PC-3 (cell line): ENCODE data around the gene GPR84. TPM values are rescaled to one million over a fixed set of nuclear protein-coding genes. Genes with fewer than 3 reads are reported as not detected.

ENCODE experiments used
- ATAC-seq: fragments of 200-7000 bp; cut with Tn5 transposase; 2 replicates; pipeline ENCODE4 v1.9.1; 2020; ENCODE audit warnings: mild to moderate bottlenecking, moderate library complexity
- BruUV-seq: library from RNA; stranded (reverse); fragments of 400-500 nt; replicated peaks from 2 replicates; lab custom pipeline; 2021; lab: Mats Ljungman, UMichigan
- CTCF ChIA-PET: fragments of 300-600 bp; sonication (Branson Sonifier 250); formaldehyde crosslinking; loops from one replicate; lab custom pipeline; 2022; ENCODE audit warnings: antibody characterized with exemption; lab: Charles Lee
- POLR2A ChIA-PET: fragments of 300-600 bp; sonication (Branson Sonifier 250); formaldehyde crosslinking; loops from one replicate; lab custom pipeline; 2022; ENCODE audit warnings: antibody characterized with exemption; ENCODE audit not compliant: unreplicated experiment; lab: Charles Lee
- DNase-seq: peaks from one replicate; pipeline ENCODE4 v3.0.0-alpha.2; 2015
- H2AFZ ChIP-seq: fragments of 300-600 bp; sonication (generic); 2 replicates; pipeline ENCODE4 v1.6.0; 2016; ENCODE audit warnings: antibody characterized with exemption, low read length
- H3F3A ChIP-seq: fragments of 300-600 bp; sonication (generic); one replicate; pipeline ENCODE4 v1.6.0; 2017; ENCODE audit warnings: antibody characterized with exemption, low read length, control low read depth, mild to moderate bottlenecking; ENCODE audit not compliant: unreplicated experiment
- H3K27ac ChIP-seq: fragments of 300-600 bp; sonication (generic); 2 replicates; pipeline ENCODE4 v1.5.1; 2016; ENCODE audit warnings: mild to moderate bottlenecking, low read length
- H3K27me3 ChIP-seq: fragments of 300-600 bp; sonication (generic); 2 replicates; pipeline ENCODE4 v1.6.1; 2016; ENCODE audit warnings: low read length, mixed read lengths
- H3K36me3 ChIP-seq: fragments of 300-600 bp; sonication (generic); 2 replicates; pipeline ENCODE4 v1.6.1; 2016; ENCODE audit warnings: low read depth, mixed run types, low read length, mixed read lengths
- H3K4me1 ChIP-seq: fragments of 300-600 bp; sonication (generic); 2 replicates; pipeline ENCODE4 v1.5.1; 2016; ENCODE audit warnings: low read length; ENCODE audit not compliant: insufficient read depth
- H3K4me2 ChIP-seq: fragments of 300-600 bp; sonication (generic); 2 replicates; pipeline ENCODE4 v1.6.0; 2016; ENCODE audit warnings: low read length
- H3K4me3 ChIP-seq: fragments of 300-600 bp; sonication (generic); 2 replicates; pipeline ENCODE4 v1.5.1; 2016; ENCODE audit warnings: mild to moderate bottlenecking, low read length, mixed read lengths
- H3K79me2 ChIP-seq: fragments of 300-600 bp; sonication (generic); 2 replicates; pipeline ENCODE4 v1.6.1; 2017; ENCODE audit warnings: low read length, mixed read lengths
- H3K9ac ChIP-seq: fragments of 300-600 bp; sonication (generic); 2 replicates; pipeline ENCODE4 v1.6.0; 2016; ENCODE audit warnings: mild to moderate bottlenecking, low read length
- H3K9me2 ChIP-seq: fragments of 300-600 bp; sonication (generic); replicated peaks from 2 replicates; pipeline ENCODE4 v1.6.1; 2016; ENCODE audit warnings: mixed run types, low read length, mixed read lengths
- H3K9me3 ChIP-seq: fragments of 300-600 bp; sonication (generic); 2 replicates; pipeline ENCODE4 v1.6.1; 2016; ENCODE audit warnings: low read length, mixed read lengths
- H4K20me1 ChIP-seq: fragments of 300-600 bp; sonication (generic); 2 replicates; pipeline ENCODE4 v1.6.1; 2016; ENCODE audit warnings: low read length, mixed read lengths
- EZH2 ChIP-seq: fragments of 300-600 bp; sonication (generic); IDR thresholded peaks from one replicate; pipeline ENCODE4 v1.6.1; 2017; ENCODE audit warnings: antibody characterized with exemption, mild to moderate bottlenecking, low read length; ENCODE audit not compliant: unreplicated experiment
- EZH2phosphoT487 ChIP-seq: fragments of 300-600 bp; sonication (generic); IDR thresholded peaks from 2 replicates; pipeline ENCODE4 v1.6.1; 2018; ENCODE audit warnings: mild to moderate bottlenecking, antibody characterized with exemption, low read length, borderline replicate concordance
- intact Hi-C: fragments of 100-400 bp; cut with micrococcal nuclease; formaldehyde crosslinking; loops from 2 replicates; pipeline ENCODE4 v1.9.0; 2023
- total RNA-seq: library from RNA; depleted of rRNA; stranded (reverse); fragments of >200 nt; gene quantifications from 2 replicates; pipeline ENCODE4 v1.2.3, GENCODE V29; 2014
- TF ChIP-seq, protein P1 (sequence below): fragments of 300-600 bp; sonication (generic); conservative IDR thresholded peaks from 2 replicates; pipeline ENCODE4 v1.5.1; 2017; ENCODE audit warnings: antibody characterized with exemption, low read depth, mild to moderate bottlenecking, low read length

GPR84 gene
- total RNA-seq, 1 experiment from 2014 or later = not detected

DNA sequence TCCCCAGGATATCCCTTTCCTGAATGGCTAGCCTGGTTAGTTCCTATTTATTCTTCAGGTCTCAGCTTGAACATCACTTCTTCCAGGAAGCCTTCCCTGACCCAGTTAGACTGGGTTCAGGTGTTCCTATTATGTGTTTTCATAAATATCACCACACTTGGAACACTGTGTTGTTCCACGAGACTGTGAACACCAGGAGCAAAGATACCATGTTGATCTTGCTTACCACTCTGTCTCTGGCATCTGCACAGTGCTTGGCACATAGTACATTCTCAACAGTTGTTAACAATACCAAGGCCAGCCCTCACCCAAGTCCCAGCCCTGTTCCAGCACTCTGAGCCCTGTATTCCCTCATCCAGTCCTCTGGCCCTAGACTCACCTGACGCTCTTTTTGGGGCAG is 33.9 kb upstream of the GPR84 start:
- ChIA-PET POLR2A (interaction anchor here (0.6 kb wide), 1 partner anchor 54 kb away, joined by 6 read pairs; no protein-coding TSS in a partner anchor), CTCF (interaction anchor here (1.5 kb wide), 1 partner anchor 46 kb away, joined by 7 read pairs; no protein-coding TSS in a partner anchor)

DNA sequence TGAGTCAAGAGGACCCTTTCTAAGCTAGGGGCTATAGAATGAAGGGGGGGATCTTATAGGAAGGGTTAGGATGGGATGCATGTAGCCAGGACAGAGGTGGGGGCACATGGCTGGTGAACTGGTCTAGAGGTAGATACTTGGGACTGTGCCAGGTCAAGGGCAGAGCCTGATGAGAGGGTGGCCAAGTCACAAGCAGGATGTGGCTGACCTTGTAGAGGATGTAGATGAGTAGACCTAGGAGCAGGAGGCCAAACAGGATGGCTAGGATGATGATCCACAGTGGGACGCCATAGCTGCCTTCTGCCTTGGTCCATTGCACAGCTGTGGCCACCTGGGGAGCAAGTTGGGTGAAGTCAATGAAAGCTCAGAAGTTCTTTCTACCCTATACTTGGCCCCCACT is 32.9 kb upstream of the GPR84 start:
- CTCF ChIA-PET = no interaction called here
- no peaks in the 10 kb centered on the region for H3K4me1 ChIP-seq
- no peak for TF ChIP-seq EZH2
- TF ChIP-seq EZH2phosphoT487 = no peak
- TF ChIP-seq, protein P1, sequence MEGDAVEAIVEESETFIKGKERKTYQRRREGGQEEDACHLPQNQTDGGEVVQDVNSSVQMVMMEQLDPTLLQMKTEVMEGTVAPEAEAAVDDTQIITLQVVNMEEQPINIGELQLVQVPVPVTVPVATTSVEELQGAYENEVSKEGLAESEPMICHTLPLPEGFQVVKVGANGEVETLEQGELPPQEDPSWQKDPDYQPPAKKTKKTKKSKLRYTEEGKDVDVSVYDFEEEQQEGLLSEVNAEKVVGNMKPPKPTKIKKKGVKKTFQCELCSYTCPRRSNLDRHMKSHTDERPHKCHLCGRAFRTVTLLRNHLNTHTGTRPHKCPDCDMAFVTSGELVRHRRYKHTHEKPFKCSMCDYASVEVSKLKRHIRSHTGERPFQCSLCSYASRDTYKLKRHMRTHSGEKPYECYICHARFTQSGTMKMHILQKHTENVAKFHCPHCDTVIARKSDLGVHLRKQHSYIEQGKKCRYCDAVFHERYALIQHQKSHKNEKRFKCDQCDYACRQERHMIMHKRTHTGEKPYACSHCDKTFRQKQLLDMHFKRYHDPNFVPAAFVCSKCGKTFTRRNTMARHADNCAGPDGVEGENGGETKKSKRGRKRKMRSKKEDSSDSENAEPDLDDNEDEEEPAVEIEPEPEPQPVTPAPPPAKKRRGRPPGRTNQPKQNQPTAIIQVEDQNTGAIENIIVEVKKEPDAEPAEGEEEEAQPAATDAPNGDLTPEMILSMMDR = no peak
- no peak overlapping the region for H3K9ac ChIP-seq
- H2AFZ ChIP-seq = no peak overlapping the region
- no peaks in the 10 kb centered on the region for H3K27me3 ChIP-seq
- no peak overlapping the region for H3K27ac ChIP-seq
- intact Hi-C loops = no loop called here
- ATAC-seq = no peak
- H3F3A ChIP-seq = no peaks in the 10 kb centered on the region
- POLR2A ChIA-PET = no interaction called here
- no peaks in the 10 kb centered on the region for H3K9me3 ChIP-seq
- no peak overlapping the region for H3K4me2 ChIP-seq
- no TSS peak for BruUV-seq
- DNase-seq = no peak
- no peaks in the 10 kb centered on the region for H3K9me2 ChIP-seq
- H3K36me3 ChIP-seq = peaks cover 14% of the 10 kb centered on the region; the same call in 1 of the 2 replicates
- H4K20me1 ChIP-seq = no peaks in the 10 kb centered on the region
- H3K4me3 ChIP-seq = no peak overlapping the region
- H3K79me2 ChIP-seq = no peaks in the 10 kb centered on the region

More for the DNA sequence above, 33.9 kb upstream of the GPR84 start:
- Histone ChIP-seq H4K20me1 (no peaks in the 10 kb centered on the region), H3K9me3 (no peaks in the 10 kb centered on the region), H3K9ac (no peak overlapping the region), H3K27ac (no peak overlapping the region), H3K9me2 (no peaks in the 10 kb centered on the region), H3K27me3 (no peaks in the 10 kb centered on the region), H2AFZ (no peak overlapping the region), H3F3A (no peaks in the 10 kb centered on the region), H3K4me2 (no peak overlapping the region), H3K36me3 (peaks cover 14% of the 10 kb centered on the region; the same call in 1 of the 2 replicates), H3K4me1 (no peaks in the 10 kb centered on the region), H3K79me2 (no peaks in the 10 kb centered on the region), H3K4me3 (no peak overlapping the region)
- BruUV-seq = no TSS peak
- DNase-seq = no peak
- TF ChIP-seq EZH2 = no peak
- TF ChIP-seq EZH2phosphoT487 = no peak
- TF ChIP-seq, protein P1 = no peak
- ATAC-seq = no peak
- intact Hi-C loops = no loop called here

DNA sequence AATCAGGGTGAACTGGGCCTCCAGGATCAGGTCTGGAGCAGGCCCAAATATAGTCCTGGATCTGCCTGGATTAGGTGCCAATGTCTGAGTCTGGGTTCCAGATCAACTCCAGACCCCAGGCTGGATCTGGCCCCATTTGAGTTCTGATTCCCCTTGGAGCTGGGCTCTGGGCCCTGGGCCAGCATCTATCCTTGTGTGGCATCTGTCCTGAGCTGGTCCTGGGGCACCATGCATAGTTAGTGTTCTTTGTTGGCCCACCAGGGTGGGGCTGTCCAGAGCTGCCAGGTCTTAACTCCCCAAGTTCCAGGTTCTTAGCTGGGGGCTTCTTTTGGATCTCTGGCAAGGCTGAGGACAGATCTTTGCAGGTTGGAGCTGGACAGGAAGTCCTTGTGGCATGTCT is 31.3 kb upstream of the GPR84 start:
- ChIA-PET POLR2A (no interaction called here), CTCF (interaction anchor here (0.5 kb wide), 1 partner anchor 25 kb away, joined by 11 read pairs; no protein-coding TSS in a partner anchor)
- H3K4me3 ChIP-seq = no peak overlapping the region
- H3K4me1 ChIP-seq = no peaks in the 10 kb centered on the region
- no peaks in the 10 kb centered on the region for H3K79me2 ChIP-seq
- H3K36me3 ChIP-seq = peaks cover 14% of the 10 kb centered on the region; the same call in 1 of the 2 replicates
- H3K9me2 ChIP-seq = no peaks in the 10 kb centered on the region
- ATAC-seq (no peak), DNase-seq (no peak)
- intact Hi-C loops = no loop called here
- no peak overlapping the region for H3K9ac ChIP-seq
- H2AFZ ChIP-seq = no peak overlapping the region
- TSS peak; percentile 26 for BruUV-seq
- no peaks in the 10 kb centered on the region for H3F3A ChIP-seq
- no peak overlapping the region for H3K4me2 ChIP-seq
- no peak for TF ChIP-seq EZH2phosphoT487
- no peak for TF ChIP-seq EZH2
- TF ChIP-seq, protein P1 = no peak
- H4K20me1 ChIP-seq = no peaks in the 10 kb centered on the region
- H3K9me3 ChIP-seq = no peaks in the 10 kb centered on the region
- no peak overlapping the region for H3K27ac ChIP-seq
- H3K27me3 ChIP-seq = no peaks in the 10 kb centered on the region
